Measurements from ENCODE around the gene SLC34A1. TPM values are rescaled to one million over a fixed set of nuclear protein-coding genes. Genes with fewer than 3 reads are reported as not detected.

SLC34A1 gene
- total RNA-seq, 4 donors from 2014 or later = not detected

- H3K4me3 ChIP-seq = peak overlapping the region; percentile 44 to 57 (median 50)
- no peak for ATAC-seq
- H3K27ac ChIP-seq = peak overlapping the region; percentile 63 to 83 (median 79)
- peaks cover 35% of the 10 kb centered on the region in 2 donors for H3K4me1 ChIP-seq
- intact Hi-C loops (cut with DNase I; ENCODE audit: low total_unique reads) = no loop called here
- no peaks in the 10 kb centered on the region for H3K27me3 ChIP-seq
- in situ Hi-C loops (cut with MboI; ENCODE audit: low sequenced_read_pairs in 4 of 4) = no loop called here
- no peak for DNase-seq
- H3K36me3 ChIP-seq = no peaks in the 10 kb centered on the region
- H3K9me3 ChIP-seq = no peaks in the 10 kb centered on the region
- TF ChIP-seq POLR2A (IDR thresholded peaks at IDR 0.05) = no peak
- no peak for TF ChIP-seq CTCF (IDR thresholded peaks at IDR 0.05 in 4 of 5, conservative IDR thresholded peaks at IDR 0.05 in 1 of 5)
These were observed 12.9 kb upstream of the SLC34A1 start for GRCh38 chr5:177371120-177372033.

GRCh38 chr5:177372034-177372896, 12.0 kb upstream of the SLC34A1 start:
- DNase-seq = no peak
- H3K4me3 ChIP-seq = no peak overlapping the region
- TF ChIP-seq POLR2A (IDR thresholded peaks at IDR 0.05) = no peak
- TF ChIP-seq CTCF (IDR thresholded peaks at IDR 0.05 in 4 of 5, conservative IDR thresholded peaks at IDR 0.05 in 1 of 5) = no peak
- H3K4me1 ChIP-seq = peaks cover 28 to 34% of the 10 kb centered on the region in 2 donors
- no peaks in the 10 kb centered on the region for H3K36me3 ChIP-seq
- ATAC-seq = no peak
- no peaks in the 10 kb centered on the region for H3K27me3 ChIP-seq
- H3K9me3 ChIP-seq = no peaks in the 10 kb centered on the region
- H3K27ac ChIP-seq = peak overlapping the region in 1 of 4 donors; percentile 83
- in situ Hi-C loops (cut with MboI; ENCODE audit: low sequenced_read_pairs in 4 of 4) (no loop called here), intact Hi-C loops (cut with DNase I; ENCODE audit: low total_unique reads) (no loop called here)

DNA sequence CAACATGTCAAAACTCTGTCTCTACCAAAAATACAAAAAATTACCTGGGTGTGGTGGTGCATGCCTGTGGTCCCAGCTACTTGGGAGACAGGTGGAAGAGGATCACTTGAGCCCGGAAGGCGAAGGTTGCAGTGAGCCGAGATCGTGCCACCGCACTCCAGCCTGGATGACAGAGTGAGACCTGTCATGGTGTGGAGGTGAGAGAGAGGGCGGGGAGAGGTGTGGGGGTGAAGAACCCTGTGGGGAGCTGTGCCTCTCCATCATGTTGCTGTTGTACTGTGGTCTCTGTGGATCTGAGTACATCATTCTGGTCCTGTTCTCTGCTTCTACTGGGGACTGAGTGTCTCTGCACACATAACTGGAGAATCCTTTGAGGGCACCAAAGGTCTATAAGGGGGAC, 11.3 kb upstream of the SLC34A1 start:
- no peak for TF ChIP-seq CTCF (IDR thresholded peaks at IDR 0.05 in 4 of 5, conservative IDR thresholded peaks at IDR 0.05 in 1 of 5)
- TF ChIP-seq POLR2A (IDR thresholded peaks at IDR 0.05) = no peak
- Histone ChIP-seq H3K27me3 (no peaks in the 10 kb centered on the region), H3K36me3 (no peaks in the 10 kb centered on the region), H3K4me1 (peaks cover 21 to 30% of the 10 kb centered on the region in 2 donors), H3K9me3 (no peaks in the 10 kb centered on the region), H3K27ac (no peak overlapping the region), H3K4me3 (no peak overlapping the region)
- intact Hi-C loops (cut with DNase I; ENCODE audit: low total_unique reads) = no loop called here
- DNase-seq (no peak), ATAC-seq (no peak)
- in situ Hi-C loops (cut with MboI; ENCODE audit: low sequenced_read_pairs in 4 of 4) = no loop called here

- no peak for TF ChIP-seq POLR2A (IDR thresholded peaks at IDR 0.05)
- no peak for TF ChIP-seq CTCF (IDR thresholded peaks at IDR 0.05 in 4 of 5, conservative IDR thresholded peaks at IDR 0.05 in 1 of 5)
- intact Hi-C loops (cut with DNase I; ENCODE audit: low total_unique reads) = no loop called here
- no peaks in the 10 kb centered on the region for H3K27me3 ChIP-seq
- no peak overlapping the region for H3K4me3 ChIP-seq
- H3K9me3 ChIP-seq = no peaks in the 10 kb centered on the region
- DNase-seq (no peak), ATAC-seq (no peak)
- no peaks in the 10 kb centered on the region for H3K36me3 ChIP-seq
- no peak overlapping the region for H3K27ac ChIP-seq
- peaks cover 20 to 30% of the 10 kb centered on the region in 2 donors for H3K4me1 ChIP-seq
- in situ Hi-C loops (cut with MboI; ENCODE audit: low sequenced_read_pairs in 4 of 4) = no loop called here
These were observed 10.4 kb upstream of the SLC34A1 start for GRCh38 chr5:177373806-177374205.
